Measurements from ENCODE around the gene GAS6.

- TF ChIP-seq CTCF (conservative IDR thresholded peaks at IDR 0.05 in 1 of 2, IDR thresholded peaks at IDR 0.05 in 1 of 2; ENCODE audit: low read depth in 1 of 2, low read length in 2 of 2) (no peak), EZH2 (IDR thresholded peaks at IDR 0.05; ENCODE audit: low read length, missing control alignments) (no peak)
Observed at GRCh38 chr13:113854238-113855011, 9.5 kb downstream of the GAS6 start.
